Nephron (organoid): ENCODE results near the gene CLDN6.

Source experiments
- H3K27ac Mint-ChIP-seq, 3 experiments: 2 replicates each; pipeline ENCODE4 v1.8.0; 2020; ENCODE audit warnings: mixed read lengths in 3 of 3, mild to moderate bottlenecking in 2 of 3, moderate library complexity in 1 of 3
- H3K27me3 Mint-ChIP-seq: 2 replicates; pipeline ENCODE4 v1.8.0; 2021; ENCODE audit warnings: low read depth, mild to moderate bottlenecking, moderate library complexity, mixed read lengths
- H3K36me3 Mint-ChIP-seq: 2 replicates; pipeline ENCODE4 v1.8.0; 2020; ENCODE audit warnings: low read depth, mixed read lengths
- H3K4me1 Mint-ChIP-seq: 2 replicates; pipeline ENCODE4 v1.8.0; 2020; ENCODE audit warnings: mixed read lengths
- H3K4me3 Mint-ChIP-seq, 3 experiments: 2 replicates each; pipeline ENCODE4 v1.8.0; 2020; ENCODE audit warnings: mild to moderate bottlenecking in 3 of 3, mixed read lengths in 3 of 3, moderate library complexity in 2 of 3
- H3K9me3 Mint-ChIP-seq: 2 replicates; pipeline ENCODE4 v1.8.0; 2020; ENCODE audit warnings: mixed read lengths
- CTCF ChIP-seq, 3 experiments: fragments of 200-600 bp; sonication (generic); IDR thresholded peaks; one replicate each; pipeline ENCODE4 v1.5.0; 2021; ENCODE audit warnings: antibody characterized with exemption in 3 of 3; ENCODE audit not compliant: unreplicated experiment in 3 of 3

Gene CLDN6

GRCh38 chr16:2990891-2991290 is 27.1 kb downstream of the CLDN6 start:
- TF ChIP-seq CTCF (IDR thresholded peaks at IDR 0.05; ENCODE audit: unreplicated experiment in 3 of 3) = no peak
- H3K4me3 Mint-ChIP-seq = no peak overlapping the region
- no peaks in the 10 kb centered on the region for H3K27me3 Mint-ChIP-seq
- no peaks in the 10 kb centered on the region for H3K36me3 Mint-ChIP-seq
- no peaks in the 10 kb centered on the region for H3K9me3 Mint-ChIP-seq
- no peak overlapping the region for H3K27ac Mint-ChIP-seq
- H3K4me1 Mint-ChIP-seq = no peaks in the 10 kb centered on the region

GRCh38 chr16:2988590-2989099 is 29.3 kb downstream of the CLDN6 start:
- H3K27ac Mint-ChIP-seq = no peak overlapping the region

GRCh38 chr16:2987833-2988232 is 30.1 kb downstream of the CLDN6 start:
- H3K27me3 Mint-ChIP-seq = peaks cover 3% of the 10 kb centered on the region
- no peak overlapping the region for H3K27ac Mint-ChIP-seq
- H3K4me3 Mint-ChIP-seq = peak overlapping the region in 2 of 3 experiments; percentile 55 to 63
- H3K4me1 Mint-ChIP-seq = no peaks in the 10 kb centered on the region
- no peaks in the 10 kb centered on the region for H3K9me3 Mint-ChIP-seq
- TF ChIP-seq CTCF (IDR thresholded peaks at IDR 0.05; ENCODE audit: unreplicated experiment in 3 of 3) = no peak
- no peaks in the 10 kb centered on the region for H3K36me3 Mint-ChIP-seq

More at GRCh38 chr16:2988590-2989099, 29.3 kb downstream of the CLDN6 start:
- H3K4me1 Mint-ChIP-seq = no peaks in the 10 kb centered on the region
- TF ChIP-seq CTCF (IDR thresholded peaks at IDR 0.05; ENCODE audit: unreplicated experiment in 3 of 3) = no peak
- no peaks in the 10 kb centered on the region for H3K9me3 Mint-ChIP-seq
- no peaks in the 10 kb centered on the region for H3K36me3 Mint-ChIP-seq
- H3K4me3 Mint-ChIP-seq = peak overlapping the region; percentile 34 to 73 (median 52)
- peaks cover 3% of the 10 kb centered on the region for H3K27me3 Mint-ChIP-seq

- Mint-ChIP-seq H3K4me3 (peak overlapping the region in 1 of 3 experiments; percentile 63), H3K4me1 (peaks cover 3% of the 10 kb centered on the region), H3K27me3 (peaks cover 3% of the 10 kb centered on the region), H3K36me3 (no peaks in the 10 kb centered on the region), H3K9me3 (no peaks in the 10 kb centered on the region), H3K27ac (no peak overlapping the region)
- no peak for TF ChIP-seq CTCF (IDR thresholded peaks at IDR 0.05; ENCODE audit: unreplicated experiment in 3 of 3)
These were observed 30.7 kb downstream of the CLDN6 start for GRCh38 chr16:2987286-2987685.

- no peaks in the 10 kb centered on the region for H3K9me3 Mint-ChIP-seq
- H3K27me3 Mint-ChIP-seq = peaks cover 5% of the 10 kb centered on the region
- no peak overlapping the region for H3K4me3 Mint-ChIP-seq
- peaks cover 9% of the 10 kb centered on the region for H3K4me1 Mint-ChIP-seq
- no peaks in the 10 kb centered on the region for H3K36me3 Mint-ChIP-seq
- no peak for TF ChIP-seq CTCF (IDR thresholded peaks at IDR 0.05; ENCODE audit: unreplicated experiment in 3 of 3)
- H3K27ac Mint-ChIP-seq = peak overlapping the region in 1 of 3 experiments; percentile 35
These were observed 31.3 kb downstream of the CLDN6 start for GRCh38 chr16:2986623-2987188.

GRCh38 chr16:2985893-2986355 is 32.1 kb downstream of the CLDN6 start:
- H3K27me3 Mint-ChIP-seq = peaks cover 8% of the 10 kb centered on the region
- H3K4me3 Mint-ChIP-seq = no peak overlapping the region
- peaks cover 17% of the 10 kb centered on the region for H3K4me1 Mint-ChIP-seq
- no peaks in the 10 kb centered on the region for H3K36me3 Mint-ChIP-seq
- no peaks in the 10 kb centered on the region for H3K9me3 Mint-ChIP-seq
- TF ChIP-seq CTCF (IDR thresholded peaks at IDR 0.05; ENCODE audit: unreplicated experiment in 3 of 3) = no peak
- no peak overlapping the region for H3K27ac Mint-ChIP-seq
